ENCODE results near the gene ERC1. TPM values are rescaled to one million over a fixed set of nuclear protein-coding genes. Genes with fewer than 3 reads are reported as not detected.

ERC1 gene
- polyA plus RNA-seq, 1 donor from 2014 or later, result 7.1 TPM

DNA sequence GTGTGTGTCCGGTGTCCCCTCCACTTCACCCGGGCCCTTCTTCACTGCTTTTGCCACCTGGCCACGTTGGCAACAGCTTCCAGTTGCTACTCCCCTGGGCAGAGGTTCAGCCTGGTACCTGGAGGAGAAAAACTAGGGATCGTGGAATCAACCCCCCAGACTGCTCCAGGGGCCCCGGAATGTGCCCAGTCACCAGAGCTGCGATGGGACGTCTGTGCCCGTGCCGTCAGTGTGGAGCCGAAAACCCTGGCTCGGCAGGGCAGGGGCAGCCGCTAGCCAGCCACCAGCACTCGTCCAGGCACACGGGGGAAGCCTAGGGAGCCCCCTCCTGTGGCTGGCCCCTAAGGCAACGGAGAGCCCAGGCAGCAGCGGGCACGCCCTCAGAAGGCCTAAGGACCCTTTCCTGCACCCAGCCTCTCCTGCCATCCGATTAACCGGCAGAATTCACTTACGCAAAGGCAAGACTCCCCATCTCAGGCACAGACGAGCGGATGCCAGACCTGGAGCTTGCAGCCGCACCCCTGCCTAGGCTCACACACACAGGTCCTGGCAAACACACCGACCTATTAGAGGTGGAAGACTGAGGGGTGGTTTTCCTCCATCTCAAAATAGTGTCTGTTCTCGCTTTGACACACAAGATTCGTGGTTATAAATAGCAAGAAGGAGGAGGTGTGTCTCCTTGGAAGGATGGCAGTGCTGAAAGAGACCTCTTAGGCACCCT lies 540.8 kb downstream of the ERC1 start:
- H3K9ac ChIP-seq (ENCODE audit: low read length), result peak overlapping the region; percentile 77
- peak overlapping the region; percentile 36 for H2AFZ ChIP-seq (ENCODE audit: low read depth, low read length)
- H3K9me2 ChIP-seq (ENCODE audit: insufficient read depth, low read length), result no peaks in the 10 kb centered on the region
- no peaks in the 10 kb centered on the region for H3F3A ChIP-seq (ENCODE audit: insufficient read depth, low read length, poor library complexity, severe bottlenecking)
- H3K4me2 ChIP-seq (ENCODE audit: low read length), result peak overlapping the region; percentile 46
- peaks cover 89% of the 10 kb centered on the region for H3K79me2 ChIP-seq (replicated peaks; ENCODE audit: insufficient read depth, low read length)
- H3K9me3 ChIP-seq (ENCODE audit: low read length), result no peaks in the 10 kb centered on the region
- H3K27ac ChIP-seq (ENCODE audit: low read length), result no peak overlapping the region
- H4K20me1 ChIP-seq (ENCODE audit: insufficient read depth), result no peaks in the 10 kb centered on the region
- no peaks in the 10 kb centered on the region for H3K27me3 ChIP-seq (ENCODE audit: insufficient read depth, low read depth, low read length)
- TF ChIP-seq EP300 (conservative IDR thresholded peaks at IDR 0.05; ENCODE audit: poor library complexity, severe bottlenecking) (no peak), RAD21 (conservative IDR thresholded peaks at IDR 0.05) (no peak), EZH2 (IDR thresholded peaks at IDR 0.05; ENCODE audit: borderline replicate concordance, insufficient read depth, low read length, poor library complexity, severe bottlenecking) (no peak), TAF1 (IDR thresholded peaks at IDR 0.05; ENCODE audit: low read depth) (no peak), POLR2AphosphoS5 (IDR thresholded peaks at IDR 0.05) (no peak), MXI1 (conservative IDR thresholded peaks at IDR 0.05; ENCODE audit: poor library complexity, severe bottlenecking) (no peak), SMC3 (conservative IDR thresholded peaks at IDR 0.05; ENCODE audit: poor library complexity) (no peak)
- TF ChIP-seq, protein P1, sequence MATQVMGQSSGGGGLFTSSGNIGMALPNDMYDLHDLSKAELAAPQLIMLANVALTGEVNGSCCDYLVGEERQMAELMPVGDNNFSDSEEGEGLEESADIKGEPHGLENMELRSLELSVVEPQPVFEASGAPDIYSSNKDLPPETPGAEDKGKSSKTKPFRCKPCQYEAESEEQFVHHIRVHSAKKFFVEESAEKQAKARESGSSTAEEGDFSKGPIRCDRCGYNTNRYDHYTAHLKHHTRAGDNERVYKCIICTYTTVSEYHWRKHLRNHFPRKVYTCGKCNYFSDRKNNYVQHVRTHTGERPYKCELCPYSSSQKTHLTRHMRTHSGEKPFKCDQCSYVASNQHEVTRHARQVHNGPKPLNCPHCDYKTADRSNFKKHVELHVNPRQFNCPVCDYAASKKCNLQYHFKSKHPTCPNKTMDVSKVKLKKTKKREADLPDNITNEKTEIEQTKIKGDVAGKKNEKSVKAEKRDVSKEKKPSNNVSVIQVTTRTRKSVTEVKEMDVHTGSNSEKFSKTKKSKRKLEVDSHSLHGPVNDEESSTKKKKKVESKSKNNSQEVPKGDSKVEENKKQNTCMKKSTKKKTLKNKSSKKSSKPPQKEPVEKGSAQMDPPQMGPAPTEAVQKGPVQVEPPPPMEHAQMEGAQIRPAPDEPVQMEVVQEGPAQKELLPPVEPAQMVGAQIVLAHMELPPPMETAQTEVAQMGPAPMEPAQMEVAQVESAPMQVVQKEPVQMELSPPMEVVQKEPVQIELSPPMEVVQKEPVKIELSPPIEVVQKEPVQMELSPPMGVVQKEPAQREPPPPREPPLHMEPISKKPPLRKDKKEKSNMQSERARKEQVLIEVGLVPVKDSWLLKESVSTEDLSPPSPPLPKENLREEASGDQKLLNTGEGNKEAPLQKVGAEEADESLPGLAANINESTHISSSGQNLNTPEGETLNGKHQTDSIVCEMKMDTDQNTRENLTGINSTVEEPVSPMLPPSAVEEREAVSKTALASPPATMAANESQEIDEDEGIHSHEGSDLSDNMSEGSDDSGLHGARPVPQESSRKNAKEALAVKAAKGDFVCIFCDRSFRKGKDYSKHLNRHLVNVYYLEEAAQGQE (IDR thresholded peaks at IDR 0.05; ENCODE audit: borderline replicate concordance), result no peak
- TF ChIP-seq, protein P2, sequence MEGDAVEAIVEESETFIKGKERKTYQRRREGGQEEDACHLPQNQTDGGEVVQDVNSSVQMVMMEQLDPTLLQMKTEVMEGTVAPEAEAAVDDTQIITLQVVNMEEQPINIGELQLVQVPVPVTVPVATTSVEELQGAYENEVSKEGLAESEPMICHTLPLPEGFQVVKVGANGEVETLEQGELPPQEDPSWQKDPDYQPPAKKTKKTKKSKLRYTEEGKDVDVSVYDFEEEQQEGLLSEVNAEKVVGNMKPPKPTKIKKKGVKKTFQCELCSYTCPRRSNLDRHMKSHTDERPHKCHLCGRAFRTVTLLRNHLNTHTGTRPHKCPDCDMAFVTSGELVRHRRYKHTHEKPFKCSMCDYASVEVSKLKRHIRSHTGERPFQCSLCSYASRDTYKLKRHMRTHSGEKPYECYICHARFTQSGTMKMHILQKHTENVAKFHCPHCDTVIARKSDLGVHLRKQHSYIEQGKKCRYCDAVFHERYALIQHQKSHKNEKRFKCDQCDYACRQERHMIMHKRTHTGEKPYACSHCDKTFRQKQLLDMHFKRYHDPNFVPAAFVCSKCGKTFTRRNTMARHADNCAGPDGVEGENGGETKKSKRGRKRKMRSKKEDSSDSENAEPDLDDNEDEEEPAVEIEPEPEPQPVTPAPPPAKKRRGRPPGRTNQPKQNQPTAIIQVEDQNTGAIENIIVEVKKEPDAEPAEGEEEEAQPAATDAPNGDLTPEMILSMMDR (IDR thresholded peaks at IDR 0.05; ENCODE audit: poor library complexity, severe bottlenecking), result no peak
- H3K36me3 ChIP-seq (ENCODE audit: insufficient read depth, low read length), result no peaks in the 10 kb centered on the region
- H3K4me3 ChIP-seq (ENCODE audit: low read length), result peak overlapping the region; percentile 83

DNA sequence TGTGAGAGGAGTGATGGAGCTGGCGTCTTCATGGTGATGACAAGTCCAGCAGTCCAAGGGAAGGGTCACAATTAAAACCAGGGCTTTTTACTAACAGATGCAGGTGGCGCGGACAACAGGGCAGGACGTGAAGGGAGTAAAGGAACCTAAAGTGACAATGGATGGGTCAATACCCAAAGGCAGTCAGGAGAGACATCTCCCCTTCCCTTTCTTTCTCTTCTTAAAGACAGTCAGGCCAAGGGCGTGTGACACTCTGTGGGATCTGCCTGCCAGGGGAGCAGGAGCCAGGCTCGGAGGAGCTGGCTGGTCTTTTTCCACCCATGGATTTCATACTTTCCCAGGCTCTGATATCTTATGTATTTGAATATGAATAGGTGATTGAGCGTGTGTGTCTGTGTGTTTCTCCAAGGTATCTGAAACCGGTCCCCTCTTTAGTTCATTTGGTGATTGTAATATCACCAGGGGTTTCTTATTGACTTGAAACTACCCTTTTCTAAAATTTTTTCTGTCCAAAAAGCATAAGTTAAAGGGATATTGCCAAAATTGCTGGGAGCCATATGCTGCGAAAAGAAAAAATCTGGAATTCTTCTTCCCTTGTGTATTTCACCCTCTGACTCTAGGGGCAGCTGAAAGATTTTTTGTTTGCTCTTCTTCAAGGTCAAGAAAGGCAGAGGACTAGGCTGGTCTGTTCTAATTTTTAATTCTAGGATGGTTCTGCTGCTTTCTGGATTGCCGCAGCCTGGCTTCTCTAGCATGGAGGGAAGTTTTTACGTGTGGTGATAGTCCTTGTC lies 541.5 kb downstream of the ERC1 start:
- Histone ChIP-seq H2AFZ (ENCODE audit: low read depth, low read length) (no peak overlapping the region), H3K79me2 (replicated peaks; ENCODE audit: insufficient read depth, low read length) (peaks cover 92% of the 10 kb centered on the region), H4K20me1 (ENCODE audit: insufficient read depth) (no peaks in the 10 kb centered on the region), H3K27ac (ENCODE audit: low read length) (no peak overlapping the region), H3K9me3 (ENCODE audit: low read length) (no peaks in the 10 kb centered on the region), H3K36me3 (ENCODE audit: insufficient read depth, low read length) (no peaks in the 10 kb centered on the region), H3K4me3 (ENCODE audit: low read length) (peak overlapping the region; percentile 83), H3K27me3 (ENCODE audit: insufficient read depth, low read depth, low read length) (no peaks in the 10 kb centered on the region), H3F3A (ENCODE audit: insufficient read depth, low read length, poor library complexity, severe bottlenecking) (no peaks in the 10 kb centered on the region), H3K9ac (ENCODE audit: low read length) (peak overlapping the region; percentile 77), H3K4me2 (ENCODE audit: low read length) (peak overlapping the region; percentile 46), H3K9me2 (ENCODE audit: insufficient read depth, low read length) (no peaks in the 10 kb centered on the region)
- TF ChIP-seq, protein P1 (IDR thresholded peaks at IDR 0.05; ENCODE audit: borderline replicate concordance), result no peak
- TF ChIP-seq SMC3 (conservative IDR thresholded peaks at IDR 0.05; ENCODE audit: poor library complexity), result no peak
- TF ChIP-seq, protein P2 (IDR thresholded peaks at IDR 0.05; ENCODE audit: poor library complexity, severe bottlenecking), result no peak
- no peak for TF ChIP-seq POLR2AphosphoS5 (IDR thresholded peaks at IDR 0.05)
- TF ChIP-seq EP300 (conservative IDR thresholded peaks at IDR 0.05; ENCODE audit: poor library complexity, severe bottlenecking), result no peak
- no peak for TF ChIP-seq EZH2 (IDR thresholded peaks at IDR 0.05; ENCODE audit: borderline replicate concordance, insufficient read depth, low read length, poor library complexity, severe bottlenecking)
- TF ChIP-seq RAD21 (conservative IDR thresholded peaks at IDR 0.05), result no peak
- TF ChIP-seq MXI1 (conservative IDR thresholded peaks at IDR 0.05; ENCODE audit: poor library complexity, severe bottlenecking), result no peak
- no peak for TF ChIP-seq TAF1 (IDR thresholded peaks at IDR 0.05; ENCODE audit: low read depth)

Data from neural cell (in vitro differentiated cells).